Peyer's patch (tissue), 4 donors: Measurements from ENCODE around the gene TLE6. TPM values are rescaled to one million over a fixed set of nuclear protein-coding genes. Genes with fewer than 3 reads are reported as not detected.

Experiments used
- DNase-seq, 3 donors: peaks; one replicate each; pipeline ENCODE4 v3.0.0-alpha.2; 2017 to 2019
- H3K27ac ChIP-seq, 4 donors: fragments of 200-600 bp; sonication (generic); one replicate each; pipeline ENCODE4 v1.5.1; 2016 to 2019
- H3K27me3 ChIP-seq, 2 donors: fragments of 200-600 bp; sonication (generic); one replicate each; pipeline ENCODE4 v1.5.1; 2019
- H3K36me3 ChIP-seq, 3 donors: fragments of 200-600 bp; sonication (generic); one replicate each; pipeline ENCODE4 v1.5.1; 2016 to 2019
- H3K4me1 ChIP-seq, 4 donors: fragments of 200-600 bp; sonication (generic); one replicate each; pipeline ENCODE4 v1.5.1; 2016 to 2019
- H3K4me3 ChIP-seq, 4 donors: fragments of 200-600 bp; sonication (generic); 1 replicate in 3 of 4; 2 replicates in 1 of 4; pipeline ENCODE4 v1.5.1; 2016 to 2019; ENCODE audit warnings: mild to moderate bottlenecking in 1 of 4
- H3K9me3 ChIP-seq, 4 donors: fragments of 200-600 bp; sonication (generic); one replicate each; pipeline ENCODE4 v1.5.1; 2016 to 2019; ENCODE audit warnings: mild to moderate bottlenecking in 1 of 4
- POLR2A ChIP-seq, 2 donors: fragments of 450-650 bp; IDR thresholded peaks; one replicate each; pipeline ENCODE4 v1.5.1; 2017; ENCODE audit warnings: antibody characterized with exemption in 2 of 2, mild to moderate bottlenecking in 2 of 2, moderate library complexity in 2 of 2
- total RNA-seq, 4 donors: library from RNA; depleted of rRNA; stranded (reverse); fragments of >200 nt; gene quantifications; one replicate each; pipeline ENCODE4 v1.1.0, GENCODE V29; 2016
- TF ChIP-seq, protein P1 (sequence below), 6 experiments: fragments of 450-650 bp in 4 of 6; fragments of 200-600 bp in 2 of 6; sonication (generic) in 1 of 6; IDR thresholded peaks; one replicate each; pipeline ENCODE4 v1.5.1; 2017 to 2019; ENCODE audit warnings: antibody characterized with exemption in 6 of 6, mild to moderate bottlenecking in 3 of 6, moderate library complexity in 1 of 6

Gene TLE6
- total RNA-seq, 4 donors from 2014 or later, result 1.9 to 2.5 TPM; not detected in 2

DNA sequence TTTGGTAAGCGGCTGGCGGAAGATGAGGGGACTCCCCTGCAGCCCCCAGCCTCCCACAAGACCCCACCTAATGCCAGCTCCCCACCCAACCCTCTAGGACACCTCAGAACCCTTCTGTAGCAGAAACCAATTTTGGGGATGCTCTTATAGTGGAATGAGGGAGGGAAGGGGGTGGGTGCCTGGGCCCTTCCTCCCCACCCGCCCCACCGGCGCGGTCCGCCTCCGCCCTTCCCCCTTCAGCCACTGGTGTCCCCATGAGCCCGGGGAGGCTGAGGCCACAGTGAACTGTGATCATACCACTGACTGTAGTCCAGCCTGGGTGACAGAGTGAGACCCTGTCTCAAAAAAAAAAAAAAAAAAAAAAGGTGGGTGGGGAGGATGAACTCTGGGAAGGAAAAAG, 16.2 kb downstream of the TLE6 start:
- no peaks in the 10 kb centered on the region for H3K4me1 ChIP-seq
- H3K27ac ChIP-seq, result no peak overlapping the region
- no peak overlapping the region for H3K4me3 ChIP-seq
- H3K27me3 ChIP-seq, result no peaks in the 10 kb centered on the region
- no peaks in the 10 kb centered on the region for H3K36me3 ChIP-seq
- DNase-seq, result no peak
- TF ChIP-seq, protein P1, sequence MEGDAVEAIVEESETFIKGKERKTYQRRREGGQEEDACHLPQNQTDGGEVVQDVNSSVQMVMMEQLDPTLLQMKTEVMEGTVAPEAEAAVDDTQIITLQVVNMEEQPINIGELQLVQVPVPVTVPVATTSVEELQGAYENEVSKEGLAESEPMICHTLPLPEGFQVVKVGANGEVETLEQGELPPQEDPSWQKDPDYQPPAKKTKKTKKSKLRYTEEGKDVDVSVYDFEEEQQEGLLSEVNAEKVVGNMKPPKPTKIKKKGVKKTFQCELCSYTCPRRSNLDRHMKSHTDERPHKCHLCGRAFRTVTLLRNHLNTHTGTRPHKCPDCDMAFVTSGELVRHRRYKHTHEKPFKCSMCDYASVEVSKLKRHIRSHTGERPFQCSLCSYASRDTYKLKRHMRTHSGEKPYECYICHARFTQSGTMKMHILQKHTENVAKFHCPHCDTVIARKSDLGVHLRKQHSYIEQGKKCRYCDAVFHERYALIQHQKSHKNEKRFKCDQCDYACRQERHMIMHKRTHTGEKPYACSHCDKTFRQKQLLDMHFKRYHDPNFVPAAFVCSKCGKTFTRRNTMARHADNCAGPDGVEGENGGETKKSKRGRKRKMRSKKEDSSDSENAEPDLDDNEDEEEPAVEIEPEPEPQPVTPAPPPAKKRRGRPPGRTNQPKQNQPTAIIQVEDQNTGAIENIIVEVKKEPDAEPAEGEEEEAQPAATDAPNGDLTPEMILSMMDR (IDR thresholded peaks at IDR 0.05), result no peak
- no peak for TF ChIP-seq POLR2A (IDR thresholded peaks at IDR 0.05)
- H3K9me3 ChIP-seq, result no peaks in the 10 kb centered on the region

DNA sequence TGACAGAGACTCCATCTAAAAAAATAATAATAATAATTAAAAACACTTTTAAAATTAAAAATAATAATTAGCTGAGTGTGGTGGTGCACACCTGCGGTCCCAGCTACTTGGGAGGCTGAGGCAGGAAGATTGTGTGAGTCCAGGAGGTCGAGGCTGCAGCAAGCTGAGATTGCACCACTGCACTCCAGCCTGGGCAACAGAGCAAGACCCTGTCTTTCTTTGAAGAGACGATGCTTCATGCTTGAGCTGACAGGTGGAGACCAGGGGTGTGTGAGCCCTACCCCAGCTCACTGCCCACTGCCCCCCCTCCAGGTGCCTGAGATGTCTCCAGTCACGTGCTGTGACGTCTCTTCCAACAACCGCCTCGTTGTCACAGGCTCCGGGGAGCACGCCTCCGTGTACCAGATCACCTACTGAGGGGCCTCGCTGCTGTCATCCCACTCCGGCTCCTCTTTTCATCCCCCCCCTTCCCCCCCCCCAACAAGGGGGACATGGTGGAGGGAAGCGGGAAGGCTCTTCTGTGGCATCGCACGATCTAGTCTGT, 17.3 kb downstream of the TLE6 start:
- H3K9me3 ChIP-seq, result no peaks in the 10 kb centered on the region
- H3K4me3 ChIP-seq, result no peak overlapping the region
- no peaks in the 10 kb centered on the region for H3K27me3 ChIP-seq
- no peak for TF ChIP-seq POLR2A (IDR thresholded peaks at IDR 0.05)
- TF ChIP-seq, protein P1 (IDR thresholded peaks at IDR 0.05), result no peak
- H3K36me3 ChIP-seq, result no peaks in the 10 kb centered on the region
- no peaks in the 10 kb centered on the region for H3K4me1 ChIP-seq
- H3K27ac ChIP-seq, result no peak overlapping the region
- DNase-seq, result no peak

DNA sequence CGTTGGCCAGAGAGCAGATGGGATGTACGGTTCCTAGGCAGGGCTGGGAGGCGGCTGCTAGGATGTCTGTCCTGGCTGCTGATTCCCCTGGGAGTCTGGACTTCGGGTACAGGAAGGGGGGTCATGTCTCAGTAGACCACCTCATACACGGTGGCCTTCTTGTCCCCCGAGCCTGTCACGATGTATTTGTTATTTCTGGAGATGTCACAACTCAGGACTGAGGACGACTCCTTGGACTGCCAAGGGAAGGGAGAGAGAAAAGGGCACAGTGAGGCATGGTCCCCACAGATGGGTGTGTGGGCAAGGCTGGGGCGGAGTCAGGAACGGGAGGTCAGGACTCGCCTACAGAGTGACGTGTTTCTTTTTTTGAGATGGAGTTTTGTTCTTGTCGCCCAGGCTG, 20.4 kb downstream of the TLE6 start:
- H3K9me3 ChIP-seq, result no peaks in the 10 kb centered on the region
- no peak overlapping the region for H3K27ac ChIP-seq
- H3K27me3 ChIP-seq, result no peaks in the 10 kb centered on the region
- H3K4me3 ChIP-seq, result no peak overlapping the region
- TF ChIP-seq, protein P1 (IDR thresholded peaks at IDR 0.05), result no peak
- TF ChIP-seq POLR2A (IDR thresholded peaks at IDR 0.05), result no peak
- no peaks in the 10 kb centered on the region for H3K36me3 ChIP-seq
- no peak for DNase-seq
- no peaks in the 10 kb centered on the region for H3K4me1 ChIP-seq

DNA sequence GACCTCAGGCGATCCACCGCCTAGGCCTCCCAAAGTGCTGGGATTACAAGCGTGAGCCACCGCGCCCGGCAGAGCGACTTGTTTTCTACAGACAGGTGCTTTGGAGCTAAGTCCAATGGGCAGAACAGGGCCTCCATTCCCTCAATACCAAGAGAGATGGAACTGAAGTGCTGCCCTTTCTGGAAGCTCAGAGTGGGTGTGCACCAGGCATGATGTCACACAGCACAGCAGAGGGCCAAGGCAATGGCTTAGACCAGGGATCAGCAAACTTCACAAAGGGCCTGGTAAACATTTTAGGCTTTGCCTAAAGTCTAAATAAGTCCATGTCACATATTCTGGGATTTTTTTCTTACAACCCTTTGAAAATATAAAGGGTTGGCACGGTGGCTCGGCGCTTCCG, 21.3 kb downstream of the TLE6 start:
- Histone ChIP-seq H3K27ac (no peak overlapping the region), H3K4me1 (no peaks in the 10 kb centered on the region), H3K4me3 (no peak overlapping the region), H3K9me3 (no peaks in the 10 kb centered on the region), H3K36me3 (no peaks in the 10 kb centered on the region), H3K27me3 (no peaks in the 10 kb centered on the region)
- no peak for DNase-seq
- TF ChIP-seq, protein P1 (IDR thresholded peaks at IDR 0.05), result no peak
- TF ChIP-seq POLR2A (IDR thresholded peaks at IDR 0.05), result no peak

DNA sequence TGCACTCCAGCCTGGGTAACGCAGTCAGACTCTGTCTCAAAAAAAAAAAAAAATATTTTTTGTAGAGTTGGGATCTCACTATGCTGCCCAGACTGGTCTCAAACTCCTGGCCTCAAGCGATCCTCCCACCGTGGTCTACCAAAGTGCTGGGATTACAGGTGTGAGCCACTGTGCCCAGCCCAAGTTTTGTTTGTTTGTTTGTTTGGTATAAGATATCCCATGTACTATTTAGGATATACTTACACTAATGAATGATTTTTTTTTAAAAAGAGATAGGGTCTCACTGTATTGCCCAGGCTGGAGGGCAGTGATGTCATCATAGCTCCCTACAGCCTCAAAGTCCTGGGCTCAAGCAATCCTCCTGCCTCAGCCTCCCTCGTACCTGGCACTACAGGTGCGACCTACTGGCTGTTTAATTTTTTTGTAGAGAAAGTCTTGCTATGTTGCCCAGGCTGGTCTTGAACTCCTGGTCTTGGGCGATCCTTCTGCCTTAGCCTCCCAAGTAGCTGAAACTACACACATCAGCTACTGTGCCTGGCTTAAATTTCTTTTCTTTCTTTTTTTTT, 24.0 kb downstream of the TLE6 start:
- no peaks in the 10 kb centered on the region for H3K36me3 ChIP-seq
- H3K4me1 ChIP-seq, result no peaks in the 10 kb centered on the region
- no peak overlapping the region for H3K27ac ChIP-seq
- no peaks in the 10 kb centered on the region for H3K9me3 ChIP-seq
- no peak overlapping the region for H3K4me3 ChIP-seq
- no peak for TF ChIP-seq POLR2A (IDR thresholded peaks at IDR 0.05)
- TF ChIP-seq, protein P1 (IDR thresholded peaks at IDR 0.05), result no peak
- H3K27me3 ChIP-seq, result no peaks in the 10 kb centered on the region
- no peak for DNase-seq

DNA sequence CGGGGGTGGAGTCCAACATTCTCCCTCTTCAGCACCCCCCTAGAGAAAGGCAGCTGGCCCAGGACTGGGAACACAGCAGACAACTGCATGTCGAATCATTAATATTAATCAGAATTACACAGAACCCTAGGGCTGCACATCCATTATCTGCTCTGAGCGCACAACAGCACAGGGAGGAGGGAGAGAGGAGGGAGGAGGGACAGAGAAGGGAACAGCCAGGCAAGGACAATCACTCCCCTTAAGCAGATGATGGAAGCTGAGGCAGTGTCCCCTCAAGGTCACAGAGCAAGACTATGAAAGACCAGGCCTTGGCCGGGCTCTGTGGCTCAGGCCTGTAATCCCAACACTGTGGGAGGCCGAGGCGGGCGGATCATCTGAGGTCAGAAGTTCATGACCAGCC, 25.7 kb downstream of the TLE6 start:
- Histone ChIP-seq H3K4me1 (no peaks in the 10 kb centered on the region), H3K36me3 (no peaks in the 10 kb centered on the region), H3K4me3 (no peak overlapping the region), H3K9me3 (no peaks in the 10 kb centered on the region), H3K27ac (no peak overlapping the region), H3K27me3 (no peaks in the 10 kb centered on the region)
- no peak for TF ChIP-seq POLR2A (IDR thresholded peaks at IDR 0.05)
- TF ChIP-seq, protein P1 (IDR thresholded peaks at IDR 0.05), result no peak
- no peak for DNase-seq
